Lower lobe of right lung (tissue), 2 donors: ENCODE data around the gene ENO2. TPM values are rescaled to one million over a fixed set of nuclear protein-coding genes. Genes with fewer than 3 reads are reported as not detected.

Experiments
- ATAC-seq, 2 donors: fragments of 200-7000 bp; cut with Tn5 transposase; one replicate each; pipeline ENCODE4 v1.9.1; 2020 to 2022; ENCODE audit warnings: mild to moderate bottlenecking in 2 of 2, moderate library complexity in 2 of 2
- DNase-seq: peaks from one replicate; pipeline ENCODE4 v3.0.0-alpha.2; 2020
- H3K27ac ChIP-seq: fragments of 200-600 bp; one replicate; pipeline ENCODE4 v1.8.0; 2022
- H3K27me3 ChIP-seq: fragments of 200-600 bp; one replicate; pipeline ENCODE4 v1.8.0; 2022; ENCODE audit warnings: low read depth
- H3K36me3 ChIP-seq: fragments of 200-600 bp; one replicate; pipeline ENCODE4 v1.8.0; 2022; ENCODE audit warnings: mild to moderate bottlenecking
- H3K4me1 ChIP-seq: fragments of 200-600 bp; one replicate; pipeline ENCODE4 v1.8.0; 2022
- H3K4me3 ChIP-seq: fragments of 200-600 bp; one replicate; pipeline ENCODE4 v1.8.0; 2022; ENCODE audit warnings: mild to moderate bottlenecking
- H3K9me3 ChIP-seq: fragments of 200-600 bp; one replicate; pipeline ENCODE4 v1.8.0; 2022
- CTCF ChIP-seq: fragments of 200-600 bp; IDR thresholded peaks from one replicate; pipeline ENCODE4 v1.8.0; 2022; ENCODE audit warnings: antibody characterized with exemption, mild to moderate bottlenecking
- intact Hi-C: fragments of 100-400 bp; cut with DNase I; formaldehyde crosslinking; loops from one replicate; pipeline ENCODE4 v1.11.0; 2022
- microRNA-seq: library from miRNA; unstranded; fragments of <30 nt; microRNA quantifications from one replicate; pipeline ENCODE4 v1.2.0, GENCODE V29; 2020; ENCODE audit warnings: borderline number of aligned reads
- total RNA-seq: library from RNA; stranded (reverse); fragmentation: NEBNext Ultra II Directional; extraction: Animal tissue kit (Norgen Biotek cat#: 25700); gene quantifications from one replicate; pipeline ENCODE4 v1.2.1, GENCODE V29; 2021
- donor health status: DM: no; HTN: yes; CAD: no; lungs with severe emphysema.

ENO2 gene
- total RNA-seq, 1 donor from 2014 or later, result 41.9 TPM

- DNase-seq (no peak), ATAC-seq (no peak)
- intact Hi-C loops, result no loop called here
- Histone ChIP-seq H3K9me3 (no peaks in the 10 kb centered on the region), H3K4me1 (peaks cover 53% of the 10 kb centered on the region), H3K27me3 (no peaks in the 10 kb centered on the region), H3K4me3 (no peak overlapping the region), H3K36me3 (peaks cover 51% of the 10 kb centered on the region), H3K27ac (no peak overlapping the region)
- no peak for TF ChIP-seq CTCF
These were observed 54.0 kb downstream of the ENO2 start for GRCh38 chr12:6968426-6968825.

- Histone ChIP-seq H3K4me1 (peaks cover 44% of the 10 kb centered on the region), H3K27ac (peak overlapping the region; percentile 93), H3K4me3 (peak overlapping the region; percentile 91), H3K27me3 (no peaks in the 10 kb centered on the region), H3K36me3 (peaks cover 60% of the 10 kb centered on the region), H3K9me3 (no peaks in the 10 kb centered on the region)
- intact Hi-C loops, result no loop called here
- peak in 1 of 2 donors; percentile 52 for ATAC-seq
- no peak for DNase-seq
- no peak for TF ChIP-seq CTCF
These were observed 55.7 kb downstream of the ENO2 start for GRCh38 chr12:6970096-6970527.

Small RNA genes within 50 kb of the gene (microRNA-seq; reads per million reads assigned to microRNA genes)
- gene MIR141, result 658 reads per million, percentile 77 among the genes with 10 or more reads in this experiment
- gene MIR200C, result 10,040 reads per million, percentile 96 among the genes with 10 or more reads in this experiment

Other genes starting within 250 kb of the ENO2 start
- 48.7 TPM for gene ZNF384, start 225.2 kb upstream of the ENO2 start, total RNA-seq
- gene PIANP, start 213.8 kb upstream of the ENO2 start, total RNA-seq, result 0.18 TPM
- gene COPS7A, start 190.5 kb upstream of the ENO2 start, total RNA-seq, result 55.1 TPM
- gene MLF2, start 161.4 kb upstream of the ENO2 start, total RNA-seq, result 108 TPM
- 267 TPM for gene PTMS, start 148.2 kb upstream of the ENO2 start, total RNA-seq
- gene LAG3, start 142.1 kb upstream of the ENO2 start, total RNA-seq, result 2.1 TPM
- 80.3 TPM for gene CD4, start 125.1 kb upstream of the ENO2 start, total RNA-seq
- gene GPR162, start 92.8 kb upstream of the ENO2 start, total RNA-seq, result 21.5 TPM
- gene P3H3, start 86.2 kb upstream of the ENO2 start, total RNA-seq, result 7.0 TPM
- gene GNB3, start 73.7 kb upstream of the ENO2 start, total RNA-seq, result 1.0 TPM
- 2.9 TPM for gene CDCA3, start 63.3 kb upstream of the ENO2 start, total RNA-seq
- 58.6 TPM for gene USP5, start 62.4 kb upstream of the ENO2 start, total RNA-seq
- gene TPI1, start 47.0 kb upstream of the ENO2 start, total RNA-seq, result 278 TPM
- gene SPSB2, start 41.3 kb upstream of the ENO2 start, total RNA-seq, result 25.5 TPM
- 26.6 TPM for gene LRRC23, start 9.8 kb upstream of the ENO2 start, total RNA-seq
- gene ATN1, start 13.4 kb downstream of the ENO2 start, total RNA-seq, result 123 TPM
- gene RNU7-1, start 29.2 kb downstream of the ENO2 start, total RNA-seq, result not detected
- 181 TPM for gene C12orf57, start 29.4 kb downstream of the ENO2 start, total RNA-seq
- gene PTPN6, start 36.8 kb downstream of the ENO2 start, total RNA-seq, result 209 TPM
- gene PHB2, start 56.1 kb downstream of the ENO2 start, total RNA-seq, result 138 TPM
- 39.6 TPM for gene EMG1, start 56.3 kb downstream of the ENO2 start, total RNA-seq
- gene LPCAT3, start 103.9 kb downstream of the ENO2 start, total RNA-seq, result 67.7 TPM
- 280 TPM for gene C1S, start 146.1 kb downstream of the ENO2 start, total RNA-seq
- 373 TPM for gene C1R, start 177.9 kb downstream of the ENO2 start, total RNA-seq
- gene C1RL, start 194.6 kb downstream of the ENO2 start, total RNA-seq, result 80.5 TPM
- gene RBP5, start 214.3 kb downstream of the ENO2 start, total RNA-seq, result 1.1 TPM
- gene CLSTN3, start 215.8 kb downstream of the ENO2 start, total RNA-seq, result 36.8 TPM